Mucosa of descending colon (tissue), 3 donors: ENCODE results near the gene COQ10A. TPM values are rescaled to one million over a fixed set of nuclear protein-coding genes. Genes with fewer than 3 reads are reported as not detected.
A peak's percentile ranks its signal among the peaks of the same experiment; 100 is the strongest.

Experiments used
- ATAC-seq: fragments of 200-7000 bp; cut with Tn5 transposase; one replicate; pipeline ENCODE4 v1.9.1; 2020; ENCODE audit warnings: mild to moderate bottlenecking, moderate library complexity
- DNase-seq, 3 donors: peaks; one replicate each; pipeline ENCODE4 v3.0.0-alpha.2; 2020
- H3K36me3 ChIP-seq: fragments of 200-600 bp; one replicate; pipeline ENCODE4 v1.8.0; 2021; ENCODE audit warnings: low read depth, mild to moderate bottlenecking
- H3K4me1 ChIP-seq: fragments of 200-600 bp; one replicate; pipeline ENCODE4 v1.8.0; 2021; ENCODE audit warnings: low read depth, mild to moderate bottlenecking
- H3K4me3 ChIP-seq: fragments of 200-600 bp; one replicate; pipeline ENCODE4 v1.8.0; 2021; ENCODE audit warnings: mild to moderate bottlenecking
- H3K9me3 ChIP-seq: fragments of 200-600 bp; one replicate; pipeline ENCODE4 v1.8.0; 2021; ENCODE audit warnings: mild to moderate bottlenecking
- CTCF ChIP-seq: fragments of 200-600 bp; IDR thresholded peaks from one replicate; pipeline ENCODE4 v1.8.0; 2022; ENCODE audit warnings: antibody characterized with exemption, mild to moderate bottlenecking
- intact Hi-C, 2 donors: fragments of 100-400 bp; cut with DNase I in 1 of 2; cut with micrococcal nuclease in 1 of 2; formaldehyde crosslinking; loops; one replicate each; pipeline versions ENCODE4 v1.11.0 to v1.11.1; 2022; cut with DNase I, micrococcal nuclease
- total RNA-seq, 3 donors: library from RNA; stranded (reverse); fragmentation: NEBNext Ultra II Directional in 2 of 3; extraction: Animal tissue kit (Norgen Biotek cat#: 25700) in 2 of 3; gene quantifications; one replicate each; pipeline versions ENCODE4 v1.2.1 to v1.2.4, GENCODE V29; 2021 to 2023
- donor health status: DM: no; HTN: no; CAD: no; lungs with moderate emphysema.
- donor health status: DM: no; HTN: no; CAD: no.
- donor health status: DM: no; HTN: yes; CAD: no.

The COQ10A gene
- total RNA-seq, 3 donors from 2014 or later: 4.0 to 12.7 (median 5.3) TPM

- DNase-seq: no peak
- H3K4me1 ChIP-seq: peaks cover 19% of the 10 kb centered on the region
- intact Hi-C loops: no loop called here
- TF ChIP-seq CTCF: no peak
- no peaks in the 10 kb centered on the region for H3K9me3 ChIP-seq
- no peak overlapping the region for H3K4me3 ChIP-seq
- no peak for ATAC-seq
- H3K36me3 ChIP-seq: peaks cover 15% of the 10 kb centered on the region
These were observed 10.3 kb upstream of the COQ10A start for GRCh38 chr12:56256326-56256960.

GRCh38 chr12:56257071-56257470 is 9.7 kb upstream of the COQ10A start:
- H3K4me3 ChIP-seq: no peak overlapping the region
- H3K4me1 ChIP-seq: peaks cover 19% of the 10 kb centered on the region
- TF ChIP-seq CTCF: no peak
- peaks cover 10% of the 10 kb centered on the region for H3K36me3 ChIP-seq
- DNase-seq (no peak), ATAC-seq (no peak)
- intact Hi-C loops: no loop called here
- no peaks in the 10 kb centered on the region for H3K9me3 ChIP-seq

GRCh38 chr12:56257491-56258067 is 9.2 kb upstream of the COQ10A start:
- peaks cover 9% of the 10 kb centered on the region for H3K36me3 ChIP-seq
- ATAC-seq: peak; percentile 28
- H3K4me1 ChIP-seq: peaks cover 19% of the 10 kb centered on the region
- H3K9me3 ChIP-seq: no peaks in the 10 kb centered on the region
- intact Hi-C loops: no loop called here
- no peak for TF ChIP-seq CTCF
- H3K4me3 ChIP-seq: peak overlapping the region; percentile 69
- peak in 2 of 3 donors; percentile 43 to 52 for DNase-seq

- TF ChIP-seq CTCF: peak; percentile 89
- intact Hi-C loops: no loop called here
- Histone ChIP-seq H3K36me3 (peaks cover 4% of the 10 kb centered on the region), H3K4me3 (peak within 1 kb of the TSS; percentile 69), H3K4me1 (peaks cover 19% of the 10 kb centered on the region), H3K9me3 (no peaks in the 10 kb centered on the region)
- DNase-seq (peak; percentile 80 to 86 (median 84)), ATAC-seq (peak; percentile 99)
These were observed 8.5 kb upstream of the COQ10A start, which contains the start of gene ANKRD52 for GRCh38 chr12:56258068-56258819. TSS of gene ANKRD52 (minus strand) at chr12:56258384. CDS start at chr12:56258269, 115 bp downstream.

GRCh38 chr12:56258820-56259183 is 7.9 kb upstream of the COQ10A start:
- Histone ChIP-seq H3K4me1 (peaks cover 19% of the 10 kb centered on the region), H3K9me3 (no peaks in the 10 kb centered on the region), H3K4me3 (peak overlapping the region; percentile 69), H3K36me3 (no peaks in the 10 kb centered on the region)
- TF ChIP-seq CTCF: no peak
- intact Hi-C loops: no loop called here
- no peak for DNase-seq
- ATAC-seq: no peak
